Neural progenitor cell (in vitro differentiated cells): ENCODE results near the gene PPARG. TPM values are rescaled to one million over a fixed set of nuclear protein-coding genes. Genes with fewer than 3 reads are reported as not detected.

Source experiments
- DNase-seq: peaks from one replicate; pipeline ENCODE4 v3.0.0-alpha.2; 2016; ENCODE audit warnings: low spot score
- H2AFZ ChIP-seq: fragments of 200-600 bp; sonication (generic); replicated peaks from 2 replicates; pipeline ENCODE4 v1.6.1; 2016; ENCODE audit warnings: antibody characterized with exemption
- H3F3A ChIP-seq: fragments of 200-600 bp; sonication (generic); 2 replicates; pipeline ENCODE4 v1.6.1; 2016; ENCODE audit warnings: antibody characterized with exemption, low read depth
- H3K27ac ChIP-seq: fragments of 200-600 bp; sonication (generic); 2 replicates; pipeline ENCODE4 v1.5.1; 2016; ENCODE audit warnings: mild to moderate bottlenecking
- H3K27me3 ChIP-seq: fragments of 200-600 bp; sonication (generic); 2 replicates; pipeline ENCODE4 v1.6.1; 2016; ENCODE audit warnings: mild to moderate bottlenecking, moderate library complexity
- H3K36me3 ChIP-seq: fragments of 200-600 bp; sonication (generic); 2 replicates; pipeline ENCODE4 v1.5.1; 2016
- H3K4me1 ChIP-seq: fragments of 200-600 bp; sonication (generic); 2 replicates; pipeline ENCODE4 v1.6.1; 2016; ENCODE audit warnings: mixed run types
- H3K4me2 ChIP-seq: fragments of 200-600 bp; sonication (generic); 2 replicates; pipeline ENCODE4 v1.6.1; 2016
- H3K4me3 ChIP-seq: fragments of 200-600 bp; sonication (generic); 2 replicates; pipeline ENCODE4 v1.5.1; 2016
- H3K79me2 ChIP-seq: fragments of 200-600 bp; sonication (generic); 2 replicates; pipeline ENCODE4 v1.6.1; 2016; ENCODE audit warnings: low read depth
- H3K9ac ChIP-seq: fragments of 200-600 bp; sonication (generic); 2 replicates; pipeline ENCODE4 v1.6.1; 2016
- H3K9me3 ChIP-seq: fragments of 200-600 bp; sonication (generic); 2 replicates; pipeline ENCODE4 v1.5.1; 2016; ENCODE audit warnings: low read depth
- H4K20me1 ChIP-seq: fragments of 200-600 bp; sonication (generic); 2 replicates; pipeline ENCODE4 v1.6.1; 2016; ENCODE audit warnings: low read depth
- H3K27ac Mint-ChIP-seq: 3 replicates; pipeline ENCODE4 v1.8.0; 2021; ENCODE audit warnings: mixed read lengths
- H3K27me3 Mint-ChIP-seq: 2 replicates; pipeline ENCODE4 v1.8.0; 2022; ENCODE audit warnings: low read depth, mild to moderate bottlenecking, inconsistent platforms, moderate library complexity, mixed read lengths; ENCODE audit not compliant: insufficient read depth
- H3K36me3 Mint-ChIP-seq: 3 replicates; pipeline ENCODE4 v1.8.0; 2021; ENCODE audit warnings: mixed read lengths
- H3K4me1 Mint-ChIP-seq: 3 replicates; pipeline ENCODE4 v1.8.0; 2021; ENCODE audit warnings: mixed read lengths
- H3K4me3 Mint-ChIP-seq: 3 replicates; pipeline ENCODE4 v1.8.0; 2021; ENCODE audit warnings: mild to moderate bottlenecking, moderate library complexity, mixed read lengths
- H3K9me3 Mint-ChIP-seq: 3 replicates; pipeline ENCODE4 v1.8.0; 2020; ENCODE audit warnings: mixed read lengths
- EZH2 ChIP-seq: fragments of 200-600 bp; sonication (generic); IDR thresholded peaks from 2 replicates; pipeline ENCODE4 v1.6.1; 2017; ENCODE audit warnings: antibody characterized with exemption, mild to moderate bottlenecking, moderate library complexity
- EZH2phosphoT487 ChIP-seq: fragments of 200-600 bp; sonication (generic); IDR thresholded peaks from 2 replicates; pipeline ENCODE4 v1.6.1; 2017; ENCODE audit warnings: antibody characterized with exemption
- total RNA-seq: library from RNA; depleted of rRNA; stranded (reverse); fragments of >200 nt; gene quantifications from 2 replicates; pipeline ENCODE4 v1.2.3, GENCODE V29; 2015; ENCODE audit warnings: low replicate concordance
- TF ChIP-seq, protein P1 (sequence below): fragments of 200-600 bp; sonication (generic); IDR thresholded peaks from 2 replicates; pipeline ENCODE4 v1.5.1; 2017; ENCODE audit warnings: antibody characterized with exemption, mild to moderate bottlenecking

Gene PPARG
- total RNA-seq, 1 donor from 2014 or later, result not detected

DNA sequence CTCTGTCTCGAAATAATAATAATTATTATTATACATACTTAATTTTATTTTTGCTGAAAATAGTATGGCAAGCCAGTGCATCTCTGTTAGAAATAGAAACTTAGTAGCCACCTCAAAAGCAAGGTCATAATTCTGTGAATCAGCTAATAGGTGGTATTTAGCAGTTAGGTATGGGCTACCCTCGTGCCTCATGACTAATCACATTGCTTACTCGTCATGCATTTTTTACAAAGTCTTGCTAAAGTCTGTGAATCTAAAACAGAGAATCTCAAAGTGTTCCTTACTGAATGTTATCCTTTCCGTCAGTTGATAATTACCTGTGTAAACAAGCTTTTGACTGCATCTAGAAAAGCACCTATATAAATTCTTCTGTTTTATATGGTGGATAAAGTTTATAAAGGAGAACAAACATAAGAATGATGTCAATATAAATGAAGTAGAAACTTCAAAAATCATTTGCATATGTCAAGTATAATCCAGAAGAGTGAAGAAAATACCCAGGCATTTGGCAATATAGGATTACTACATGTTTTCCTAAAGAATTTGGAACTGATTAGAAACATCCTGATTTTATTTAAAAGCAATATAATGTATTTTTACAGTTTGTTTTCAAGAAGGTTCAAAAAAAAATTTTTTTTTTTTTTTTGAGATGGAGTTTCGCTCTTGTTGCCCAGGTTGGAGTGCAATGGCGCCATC lies 6.2 kb downstream of the PPARG start:
- Histone ChIP-seq H3K9me3 (no peaks in the 10 kb centered on the region), H3K9ac (no peak overlapping the region), H4K20me1 (no peaks in the 10 kb centered on the region), H2AFZ (no peak overlapping the region), H3K4me3 (no peak overlapping the region), H3K4me1 (no peaks in the 10 kb centered on the region), H3K27me3 (peaks cover 38% of the 10 kb centered on the region), H3K27ac (no peak overlapping the region), H3F3A (no peaks in the 10 kb centered on the region), H3K36me3 (no peaks in the 10 kb centered on the region), H3K79me2 (no peaks in the 10 kb centered on the region), H3K4me2 (no peak overlapping the region)
- no peak for DNase-seq
- no peak for TF ChIP-seq EZH2
- TF ChIP-seq, protein P1, sequence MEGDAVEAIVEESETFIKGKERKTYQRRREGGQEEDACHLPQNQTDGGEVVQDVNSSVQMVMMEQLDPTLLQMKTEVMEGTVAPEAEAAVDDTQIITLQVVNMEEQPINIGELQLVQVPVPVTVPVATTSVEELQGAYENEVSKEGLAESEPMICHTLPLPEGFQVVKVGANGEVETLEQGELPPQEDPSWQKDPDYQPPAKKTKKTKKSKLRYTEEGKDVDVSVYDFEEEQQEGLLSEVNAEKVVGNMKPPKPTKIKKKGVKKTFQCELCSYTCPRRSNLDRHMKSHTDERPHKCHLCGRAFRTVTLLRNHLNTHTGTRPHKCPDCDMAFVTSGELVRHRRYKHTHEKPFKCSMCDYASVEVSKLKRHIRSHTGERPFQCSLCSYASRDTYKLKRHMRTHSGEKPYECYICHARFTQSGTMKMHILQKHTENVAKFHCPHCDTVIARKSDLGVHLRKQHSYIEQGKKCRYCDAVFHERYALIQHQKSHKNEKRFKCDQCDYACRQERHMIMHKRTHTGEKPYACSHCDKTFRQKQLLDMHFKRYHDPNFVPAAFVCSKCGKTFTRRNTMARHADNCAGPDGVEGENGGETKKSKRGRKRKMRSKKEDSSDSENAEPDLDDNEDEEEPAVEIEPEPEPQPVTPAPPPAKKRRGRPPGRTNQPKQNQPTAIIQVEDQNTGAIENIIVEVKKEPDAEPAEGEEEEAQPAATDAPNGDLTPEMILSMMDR, result no peak
- TF ChIP-seq EZH2phosphoT487, result no peak
- H3K4me1 Mint-ChIP-seq, result peaks cover 5% of the 10 kb centered on the region
- H3K27ac Mint-ChIP-seq, result no peak overlapping the region
- no peaks in the 10 kb centered on the region for H3K9me3 Mint-ChIP-seq
- no peaks in the 10 kb centered on the region for H3K36me3 Mint-ChIP-seq
- peaks cover 2% of the 10 kb centered on the region for H3K27me3 Mint-ChIP-seq
- no peak overlapping the region for H3K4me3 Mint-ChIP-seq

DNA sequence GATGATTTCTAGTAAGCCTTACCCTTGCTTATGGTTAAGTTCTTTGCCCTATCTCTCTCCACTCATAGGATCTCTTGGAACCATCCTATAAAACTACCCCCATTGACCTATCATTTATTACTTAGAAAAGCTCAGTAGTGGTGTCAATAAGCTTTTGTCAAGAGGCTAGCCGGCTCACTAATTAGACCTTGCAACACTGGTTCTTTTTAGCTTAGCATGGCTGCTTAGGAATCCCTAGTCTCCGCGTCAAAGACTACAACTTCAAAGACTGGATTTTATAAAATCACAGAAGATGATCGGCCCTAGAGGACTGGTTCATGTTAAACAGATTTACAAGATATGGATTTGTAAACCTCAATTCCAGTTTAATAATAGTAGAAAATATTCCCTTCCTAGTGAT lies 7.6 kb downstream of the PPARG start:
- H3K27ac ChIP-seq, result no peak overlapping the region
- Mint-ChIP-seq H3K27ac (no peak overlapping the region), H3K4me3 (no peak overlapping the region), H3K9me3 (no peaks in the 10 kb centered on the region), H3K4me1 (peaks cover 5% of the 10 kb centered on the region), H3K27me3 (peaks cover 2% of the 10 kb centered on the region), H3K36me3 (no peaks in the 10 kb centered on the region)
- H3K4me2 ChIP-seq, result peak overlapping the region; percentile 0
- H3K27me3 ChIP-seq, result peaks cover 23% of the 10 kb centered on the region
- no peaks in the 10 kb centered on the region for H3K36me3 ChIP-seq
- no peak overlapping the region for H2AFZ ChIP-seq
- peak; percentile 62 for DNase-seq
- H4K20me1 ChIP-seq, result no peaks in the 10 kb centered on the region
- no peaks in the 10 kb centered on the region for H3K9me3 ChIP-seq
- no peaks in the 10 kb centered on the region for H3K4me1 ChIP-seq
- H3K9ac ChIP-seq, result no peak overlapping the region
- H3K79me2 ChIP-seq, result no peaks in the 10 kb centered on the region
- no peak overlapping the region for H3K4me3 ChIP-seq
- no peaks in the 10 kb centered on the region for H3F3A ChIP-seq
- TF ChIP-seq, protein P1, result no peak
- TF ChIP-seq EZH2 (no peak), EZH2phosphoT487 (no peak)

DNA sequence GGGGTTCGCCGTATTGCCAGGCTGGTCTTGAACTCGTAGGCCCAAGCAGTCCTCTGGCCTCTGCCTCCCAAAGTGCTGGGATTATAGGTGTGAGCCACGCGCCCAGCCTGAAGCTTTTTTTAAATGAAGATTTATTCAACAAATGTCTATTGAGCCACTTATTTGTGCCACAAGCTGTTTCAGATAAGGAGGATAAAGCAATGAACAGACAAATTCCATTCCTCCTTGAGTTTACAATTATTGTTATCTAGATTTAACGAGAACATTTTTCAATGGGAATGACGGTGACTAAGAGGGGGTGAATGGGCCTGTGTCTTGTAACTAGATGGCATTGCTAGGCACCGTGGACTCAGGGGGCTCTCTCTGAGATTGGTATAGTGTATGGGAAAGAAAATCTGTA lies 10.2 kb downstream of the PPARG start:
- Histone ChIP-seq H3K9ac (no peak overlapping the region), H4K20me1 (no peaks in the 10 kb centered on the region), H3K4me3 (no peak overlapping the region), H3K79me2 (no peaks in the 10 kb centered on the region), H3K9me3 (no peaks in the 10 kb centered on the region), H3K36me3 (no peaks in the 10 kb centered on the region), H3K4me1 (no peaks in the 10 kb centered on the region), H3K27me3 (peaks cover 12% of the 10 kb centered on the region), H2AFZ (no peak overlapping the region), H3F3A (no peaks in the 10 kb centered on the region), H3K4me2 (no peak overlapping the region), H3K27ac (no peak overlapping the region)
- Mint-ChIP-seq H3K9me3 (no peaks in the 10 kb centered on the region), H3K4me1 (peaks cover 5% of the 10 kb centered on the region), H3K27me3 (no peaks in the 10 kb centered on the region), H3K36me3 (no peaks in the 10 kb centered on the region), H3K27ac (no peak overlapping the region), H3K4me3 (no peak overlapping the region)
- DNase-seq, result no peak
- TF ChIP-seq, protein P1, result no peak
- no peak for TF ChIP-seq EZH2phosphoT487
- TF ChIP-seq EZH2, result no peak
